AG04450 (cell line): ENCODE results near the gene ZIM2. TPM values are rescaled to one million over a fixed set of nuclear protein-coding genes. Genes with fewer than 3 reads are reported as not detected.

Experiments
- CTCF ChIA-PET: fragments of 300-600, 350-600 bp; formaldehyde crosslinking; extraction: SDS; loops from one replicate; lab custom pipeline; 2022; ENCODE audit warnings: antibody characterized with exemption, inconsistent platforms; lab: Charles Lee
- POLR2A ChIA-PET: fragments of 350-600 bp; formaldehyde crosslinking; extraction: SDS; loops from one replicate; lab custom pipeline; 2021; ENCODE audit warnings: antibody characterized with exemption, inconsistent platforms; lab: Yijun Ruan, JAX
- DNase-seq: peaks from one replicate; pipeline ENCODE4 v3.0.0-alpha.2; 2011; ENCODE audit warnings: low read depth, low spot score
- H3K27ac ChIP-seq: one replicate; pipeline ENCODE4 v1.5.1; 2012; ENCODE audit warnings: low read depth, low read length, control low read depth
- H3K27me3 ChIP-seq: one replicate; pipeline ENCODE4 v1.6.0; 2012; ENCODE audit warnings: low read length; ENCODE audit not compliant: control insufficient read depth, insufficient read depth
- H3K4me3 ChIP-seq: 2 replicates; pipeline ENCODE4 v1.5.1; 2011; ENCODE audit warnings: mild to moderate bottlenecking, low read depth, low read length, control low read depth
- H3K9me3 ChIP-seq: 2 replicates; pipeline ENCODE4 v1.5.1; 2012; ENCODE audit warnings: low read length; ENCODE audit not compliant: control insufficient read depth, insufficient read depth
- CTCF ChIP-seq: IDR thresholded peaks from 2 replicates; pipeline ENCODE4 v1.5.1; 2011; ENCODE audit warnings: low read depth, low read length, control low read depth, inconsistent platforms
- polyA plus RNA-seq: library from polyadenylated mRNA; depleted of rRNA; stranded (reverse); fragments of >200 nt; gene quantifications from 2 replicates; pipeline ENCODE4 v1.2.3, GENCODE V29; 2011

The ZIM2 gene
- polyA plus RNA-seq, 1 experiment: not detected

DNA sequence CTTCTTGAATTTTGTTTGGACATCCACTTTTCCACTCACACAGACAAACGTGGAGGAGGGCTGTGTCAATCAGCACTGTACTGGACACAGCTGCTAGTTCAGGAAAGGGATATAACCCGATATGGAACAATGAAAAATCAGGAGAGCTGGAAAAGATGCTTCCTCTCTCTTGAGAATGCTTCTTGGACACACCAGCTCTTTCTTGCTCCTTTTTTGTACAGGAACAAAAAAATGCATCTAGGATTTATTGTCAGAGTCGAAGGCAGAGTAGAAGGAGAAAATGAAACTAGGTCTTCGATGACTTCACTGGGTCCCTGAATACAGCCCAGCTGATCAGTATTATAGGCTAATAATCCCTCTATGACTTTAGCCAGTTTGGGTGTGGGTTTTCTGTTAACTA is 62.2 kb downstream of the ZIM2 start:
- DNase-seq: no peak
- H3K27ac ChIP-seq: no peak overlapping the region
- ChIA-PET CTCF (no interaction called here), POLR2A (no interaction called here)
- no peaks in the 10 kb centered on the region for H3K27me3 ChIP-seq
- TF ChIP-seq CTCF: no peak
- no peak overlapping the region for H3K4me3 ChIP-seq
- H3K9me3 ChIP-seq: peaks cover 13% of the 10 kb centered on the region

DNA sequence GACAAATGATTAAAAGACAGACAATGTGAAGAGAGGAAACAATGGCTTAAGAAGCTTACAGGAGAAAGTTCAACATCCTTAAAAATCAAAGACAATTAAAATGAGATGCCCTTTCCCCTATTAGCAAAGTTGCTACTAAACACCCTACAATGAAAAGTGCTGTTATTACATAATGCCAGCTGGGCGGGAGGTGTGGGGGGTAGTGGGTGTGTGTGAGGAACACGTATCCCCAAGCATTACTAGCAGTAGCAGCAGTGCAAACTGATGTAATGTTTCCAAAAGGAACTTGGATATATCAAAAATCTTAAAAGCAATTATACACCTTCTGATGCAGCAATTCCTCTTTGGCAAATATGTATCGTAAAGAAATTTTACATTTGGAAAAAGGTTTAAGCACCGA is 70.9 kb downstream of the ZIM2 start:
- Histone ChIP-seq H3K27ac (no peak overlapping the region), H3K27me3 (no peaks in the 10 kb centered on the region), H3K9me3 (peaks cover 42% of the 10 kb centered on the region), H3K4me3 (no peak overlapping the region)
- ChIA-PET POLR2A (no interaction called here), CTCF (no interaction called here)
- DNase-seq: no peak
- no peak for TF ChIP-seq CTCF

- Histone ChIP-seq H3K27me3 (no peaks in the 10 kb centered on the region), H3K4me3 (no peak overlapping the region), H3K27ac (no peak overlapping the region), H3K9me3 (peaks cover 45% of the 10 kb centered on the region)
- no peak for TF ChIP-seq CTCF
- CTCF ChIA-PET: no interaction called here
- POLR2A ChIA-PET: no interaction called here
- no peak for DNase-seq
These were observed 75.4 kb downstream of the ZIM2 start for GRCh38 chr19:56765137-56765536.

- no peak for DNase-seq
- ChIA-PET POLR2A (no interaction called here), CTCF (no interaction called here)
- TF ChIP-seq CTCF: no peak
- peaks cover 54% of the 10 kb centered on the region for H3K9me3 ChIP-seq
- no peak overlapping the region for H3K27ac ChIP-seq
- no peaks in the 10 kb centered on the region for H3K27me3 ChIP-seq
- no peak overlapping the region for H3K4me3 ChIP-seq
These were observed 76.3 kb downstream of the ZIM2 start for GRCh38 chr19:56764196-56764695.

DNA sequence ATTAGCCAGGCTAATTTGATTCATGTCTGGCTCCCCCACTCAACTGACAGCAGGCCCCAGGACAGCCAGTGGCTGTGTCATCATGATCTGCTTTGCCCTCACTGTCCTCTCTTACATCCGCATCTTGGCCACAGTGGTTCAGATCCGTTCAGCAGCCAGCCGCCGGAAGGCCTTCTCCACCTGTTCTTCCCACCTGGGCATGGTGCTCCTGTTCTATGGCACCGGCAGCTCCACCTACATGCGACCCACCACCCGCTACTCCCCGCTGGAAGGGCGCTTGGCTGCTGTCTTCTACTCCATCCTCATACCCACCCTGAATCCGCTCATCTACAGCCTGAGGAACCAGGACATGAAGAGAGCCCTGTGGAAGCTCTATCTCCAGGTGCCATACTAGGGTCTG is 79.7 kb downstream of the ZIM2 start:
- no peak for TF ChIP-seq CTCF
- DNase-seq: no peak
- Histone ChIP-seq H3K4me3 (no peak overlapping the region), H3K27me3 (no peaks in the 10 kb centered on the region), H3K9me3 (peaks cover 43% of the 10 kb centered on the region), H3K27ac (no peak overlapping the region)
- ChIA-PET POLR2A (no interaction called here), CTCF (no interaction called here)
